GM12878 (cell line): ENCODE results near the gene TMEM212. TPM values are rescaled to one million over a fixed set of nuclear protein-coding genes. Genes with fewer than 3 reads are reported as not detected.

Experiments used
- ATAC-seq: fragments of 200-7000 bp; cut with Tn5 transposase; 3 replicates; pipeline ENCODE4 v1.9.1; 2020; ENCODE audit warnings: mild to moderate bottlenecking, moderate library complexity
- BruUV-seq: library from RNA; stranded (reverse); fragments of 400-500 nt; replicated peaks from 2 replicates; lab custom pipeline; 2021; lab: Mats Ljungman, UMichigan
- CTCF ChIA-PET: fragments of 300-600 bp; sonication (Branson Sonifier 250); formaldehyde crosslinking; extraction: SDS; loops from one replicate; lab custom pipeline; 2021; ENCODE audit warnings: inconsistent platforms; lab: Yijun Ruan, JAX
- POLR2A ChIA-PET: fragments of 350-600 bp; formaldehyde crosslinking; extraction: SDS; loops from one replicate; lab custom pipeline; 2021; ENCODE audit warnings: inconsistent platforms; lab: Charles Lee
- RAD21 ChIA-PET: fragments of 300-600 bp; sonication (Branson Sonifier 250); formaldehyde crosslinking; loops from one replicate; lab custom pipeline; 2023; ENCODE audit warnings: antibody characterized with exemption; ENCODE audit not compliant: unreplicated experiment; lab: Charles Lee
- SMC1A ChIA-PET: fragments of 300-600 bp; sonication (Branson Sonifier 250); formaldehyde crosslinking; loops from one replicate; lab custom pipeline; 2023; ENCODE audit not compliant: unreplicated experiment, uncharacterized antibody; lab: Charles Lee
- DNase-seq: peaks from one replicate; pipeline ENCODE4 v3.0.0-alpha.2; 2011; ENCODE audit warnings: low read depth, low spot score
- FAIRE-seq: peaks from 3 replicates; lab custom pipeline; 2011; peaks lifted over from hg19 to GRCh38; lab: Jason Lieb, UNC
- H2AFZ ChIP-seq: 2 replicates; pipeline ENCODE4 v1.6.0; 2011; ENCODE audit warnings: low read depth, low read length, control low read depth; ENCODE audit not compliant: control insufficient read depth
- H3K27ac ChIP-seq: 2 replicates; pipeline ENCODE4 v1.5.1; 2011; ENCODE audit warnings: control low read depth; ENCODE audit not compliant: control insufficient read depth, insufficient read depth
- H3K27me3 ChIP-seq, 2 experiments: replicated peaks in 1 of 2; 2 replicates each; pipeline versions ENCODE4 v1.6.0 to v1.6.1; 2011; ENCODE audit warnings: low read length in 1 of 2; ENCODE audit not compliant: control insufficient read depth in 2 of 2, insufficient read depth in 2 of 2
- H3K36me3 ChIP-seq, 2 experiments: 2 replicates each; pipeline ENCODE4 v1.5.1; 2011; ENCODE audit warnings: low read length in 1 of 2; ENCODE audit not compliant: control insufficient read depth in 2 of 2, insufficient read depth in 2 of 2
- H3K4me1 ChIP-seq: 2 replicates; pipeline ENCODE4 v1.6.1; 2011; ENCODE audit warnings: mild to moderate bottlenecking, low read length, moderate library complexity, mixed read lengths; ENCODE audit not compliant: control insufficient read depth, insufficient read depth
- H3K4me2 ChIP-seq: 2 replicates; pipeline ENCODE4 v1.6.0; 2011; ENCODE audit warnings: control low read depth; ENCODE audit not compliant: control insufficient read depth, insufficient read depth
- H3K4me3 ChIP-seq: fragments of 200-600 bp; sonication (generic); 2 replicates; pipeline ENCODE4 v1.5.1; 2016
- H3K79me2 ChIP-seq: 2 replicates; pipeline ENCODE4 v1.6.0; 2011; ENCODE audit warnings: low read length; ENCODE audit not compliant: control insufficient read depth, insufficient read depth
- H3K9ac ChIP-seq: 2 replicates; pipeline ENCODE4 v1.8.0; 2011; ENCODE audit warnings: low read length, control low read depth, mixed read lengths; ENCODE audit not compliant: control insufficient read depth, insufficient read depth
- H3K9me3 ChIP-seq: replicated peaks from 3 replicates; pipeline ENCODE4 v1.5.1; 2011; ENCODE audit warnings: mild to moderate bottlenecking, low read length; ENCODE audit not compliant: control insufficient read depth, insufficient read depth
- H4K20me1 ChIP-seq: 2 replicates; pipeline ENCODE4 v1.6.0; 2011; ENCODE audit not compliant: control insufficient read depth, insufficient read depth
- CBX3 ChIP-seq: fragments of 200-600 bp; sonication (generic); IDR thresholded peaks from 2 replicates; pipeline ENCODE4 v1.6.1; 2016; ENCODE audit warnings: low read depth, borderline replicate concordance
- CREM ChIP-seq: IDR thresholded peaks from 2 replicates; pipeline ENCODE4 v1.6.1; 2014; ENCODE audit warnings: antibody characterized with exemption, low read depth
- SUZ12 ChIP-seq: fragments of 200-600 bp; sonication (generic); IDR thresholded peaks from one replicate; pipeline ENCODE4 v1.6.1; 2018; ENCODE audit warnings: antibody characterized with exemption, mild to moderate bottlenecking; ENCODE audit not compliant: unreplicated experiment
- ZNF384 ChIP-seq: IDR thresholded peaks from 2 replicates; pipeline ENCODE4 v1.6.1; 2012; ENCODE audit warnings: low read depth, mild to moderate bottlenecking, low read length, improper control_type of control experiment, borderline replicate concordance
- in situ Hi-C: fragments of 300-500 bp; cut with MboI; formaldehyde crosslinking; loops from 9 replicates; pipeline ENCODE4 v1.14.3; 2018; ENCODE audit warnings: mixed read lengths
- intact Hi-C: fragments of 100-400 bp; cut with micrococcal nuclease; formaldehyde crosslinking; loops from one replicate; pipeline ENCODE4 v1.14.2; 2022; ENCODE audit not compliant: unreplicated experiment
- polyA plus RNA-seq, 11 experiments: library from polyadenylated mRNA; depleted of rRNA in 4 of 11; unstranded in 6 of 11; stranded (reverse) in 5 of 11; fragments of >200 nt; fragmentation: Nextera tagmentation in 4 of 11; fragmentation: Illumina TruSeq in 1 of 11; extraction: Ambion mirVana in 4 of 11; extraction: Trizol in 1 of 11; gene quantifications; 1 replicate in 1 of 11; 2 replicates in 10 of 11; pipeline versions ENCODE4 v1.2.1 to v1.2.3, GENCODE V29; 2011 to 2016; ENCODE audit warnings: inconsistent platforms in 2 of 11, missing spikeins in 2 of 11, low read depth in 1 of 11
- total RNA-seq, 4 experiments: library from RNA; depleted of rRNA in 3 of 4; stranded (reverse); fragments of >200 nt in 3 of 4; fragmentation: Illumina TruSeq in 1 of 4; extraction: Trizol in 1 of 4; gene quantifications; 2 replicates each; pipeline versions ENCODE4 v1.2.1 to v1.2.3, GENCODE V29; 2013 to 2021
- TF ChIP-seq, protein P1 (sequence below): fragments of 450-650 bp; IDR thresholded peaks from 2 replicates; pipeline ENCODE4 v1.6.1; 2014; ENCODE audit warnings: mild to moderate bottlenecking
- TF ChIP-seq, protein P2 (sequence below): fragments of 450-650 bp; formaldehyde crosslinking; IDR thresholded peaks from 2 replicates; pipeline ENCODE4 v1.4.0; 2022; ENCODE audit warnings: mild to moderate bottlenecking, moderate library complexity

Gene TMEM212
- total and polyA plus RNA-seq, 10 of the 15 experiments (the other 5 are each of a cell fraction or from before 2014, with no cell fraction given): not detected

DNA sequence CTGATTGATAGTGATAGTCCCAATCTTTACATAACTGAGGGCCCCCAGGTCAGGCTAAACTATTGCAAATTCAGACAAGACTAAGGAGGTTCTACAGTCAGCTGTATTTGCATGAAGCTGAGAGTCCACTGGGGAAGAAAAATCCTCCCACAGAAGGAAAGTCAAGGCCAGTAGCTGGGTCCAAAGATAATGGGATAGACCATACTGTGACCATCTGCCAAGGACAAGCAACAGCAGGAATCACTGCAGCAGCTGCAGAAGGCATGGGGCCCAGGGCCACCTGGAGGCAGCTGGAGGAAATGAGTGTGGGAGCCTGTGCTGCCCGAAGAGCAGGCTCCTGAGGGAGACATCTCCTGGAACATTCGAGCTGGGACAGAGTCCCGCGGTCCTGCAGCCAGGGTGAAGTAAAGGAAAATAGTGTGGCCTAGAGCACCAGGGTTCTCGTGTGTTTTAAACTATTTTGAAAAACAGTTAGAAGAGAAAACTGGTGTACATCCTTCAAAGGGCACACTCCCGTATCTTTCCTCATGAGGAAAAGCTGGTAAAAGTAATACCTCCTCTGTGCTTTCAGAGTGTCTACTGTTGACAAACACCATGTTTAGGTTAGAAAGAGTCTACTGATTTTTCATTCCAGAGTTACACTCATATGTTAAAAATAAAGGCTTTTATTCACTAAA, 13.2 kb upstream of the TMEM212 start (continued):
- TF ChIP-seq, protein P1, sequence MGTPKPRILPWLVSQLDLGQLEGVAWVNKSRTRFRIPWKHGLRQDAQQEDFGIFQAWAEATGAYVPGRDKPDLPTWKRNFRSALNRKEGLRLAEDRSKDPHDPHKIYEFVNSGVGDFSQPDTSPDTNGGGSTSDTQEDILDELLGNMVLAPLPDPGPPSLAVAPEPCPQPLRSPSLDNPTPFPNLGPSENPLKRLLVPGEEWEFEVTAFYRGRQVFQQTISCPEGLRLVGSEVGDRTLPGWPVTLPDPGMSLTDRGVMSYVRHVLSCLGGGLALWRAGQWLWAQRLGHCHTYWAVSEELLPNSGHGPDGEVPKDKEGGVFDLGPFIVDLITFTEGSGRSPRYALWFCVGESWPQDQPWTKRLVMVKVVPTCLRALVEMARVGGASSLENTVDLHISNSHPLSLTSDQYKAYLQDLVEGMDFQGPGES: no peak
- TF ChIP-seq CREM (no peak), CBX3 (no peak), SUZ12 (no peak)
- TF ChIP-seq, protein P2, sequence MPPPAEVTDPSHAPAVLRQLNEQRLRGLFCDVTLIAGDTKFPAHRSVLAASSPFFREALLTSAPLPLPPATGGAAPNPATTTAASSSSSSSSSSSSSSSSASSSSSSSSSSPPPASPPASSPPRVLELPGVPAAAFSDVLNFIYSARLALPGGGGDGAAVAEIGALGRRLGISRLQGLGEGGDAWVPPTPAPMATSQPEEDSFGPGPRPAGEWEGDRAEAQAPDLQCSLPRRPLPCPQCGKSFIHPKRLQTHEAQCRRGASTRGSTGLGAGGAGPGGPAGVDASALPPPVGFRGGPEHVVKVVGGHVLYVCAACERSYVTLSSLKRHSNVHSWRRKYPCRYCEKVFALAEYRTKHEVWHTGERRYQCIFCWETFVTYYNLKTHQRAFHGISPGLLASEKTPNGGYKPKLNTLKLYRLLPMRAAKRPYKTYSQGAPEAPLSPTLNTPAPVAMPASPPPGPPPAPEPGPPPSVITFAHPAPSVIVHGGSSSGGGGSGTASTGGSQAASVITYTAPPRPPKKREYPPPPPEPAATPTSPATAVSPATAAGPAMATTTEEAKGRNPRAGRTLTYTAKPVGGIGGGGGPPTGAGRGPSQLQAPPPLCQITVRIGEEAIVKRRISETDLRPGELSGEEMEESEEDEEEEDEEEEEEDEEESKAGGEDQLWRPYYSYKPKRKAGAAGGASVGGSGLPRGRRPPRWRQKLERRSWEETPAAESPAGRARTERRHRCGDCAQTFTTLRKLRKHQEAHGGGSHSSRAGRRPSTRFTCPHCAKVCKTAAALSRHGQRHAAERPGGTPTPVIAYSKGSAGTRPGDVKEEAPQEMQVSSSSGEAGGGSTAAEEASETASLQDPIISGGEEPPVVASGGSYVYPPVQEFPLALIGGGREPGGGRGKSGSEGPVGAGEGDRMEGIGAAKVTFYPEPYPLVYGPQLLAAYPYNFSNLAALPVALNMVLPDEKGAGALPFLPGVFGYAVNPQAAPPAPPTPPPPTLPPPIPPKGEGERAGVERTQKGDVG (CRISPR knock-in tag): no peak

DNA sequence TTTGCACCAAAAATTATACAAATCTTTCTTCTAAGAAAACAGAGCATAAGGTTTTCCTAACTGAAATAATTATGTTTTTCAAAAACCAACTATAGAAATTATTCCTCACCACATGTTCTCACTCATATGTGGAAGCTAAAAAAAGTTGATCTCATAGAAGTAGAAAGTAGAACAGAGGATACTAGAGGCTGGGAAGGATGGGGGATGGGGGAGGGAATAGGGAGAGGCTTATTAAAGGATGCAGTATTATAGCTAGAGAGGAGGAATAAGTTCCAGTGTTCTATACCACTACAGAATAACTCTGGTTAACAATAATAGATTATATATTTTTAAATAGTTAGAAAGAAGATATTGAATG, 12.7 kb upstream of the TMEM212 start:
- RAD21 ChIA-PET: interaction anchor here (0.7 to 13.1 kb wide), 29 partner anchors 9 to 511 kb away, joined by 3 to 333 read pairs (median 6); partner anchors contain the start of gene PLD1
- no peaks in the 10 kb centered on the region for H3K9me3 ChIP-seq
- no peak overlapping the region for H3K9ac ChIP-seq
- BruUV-seq: no TSS peak
- in situ Hi-C loops (no loop called here), intact Hi-C loops (loop anchor here (1.0 to 10.0 kb wide), 6 partner anchors 14 to 786 kb away; no protein-coding TSS in a partner anchor)
- no peak for DNase-seq
- H3K79me2 ChIP-seq: no peaks in the 10 kb centered on the region
- no peak overlapping the region for H3K4me3 ChIP-seq
- ATAC-seq: no peak
- H3K36me3 ChIP-seq: no peaks in the 10 kb centered on the region
- no peak overlapping the region for H3K27ac ChIP-seq
- no peak for FAIRE-seq
- H3K27me3 ChIP-seq: no peaks in the 10 kb centered on the region; a peak in 1 of 4 replicates
- no peaks in the 10 kb centered on the region for H4K20me1 ChIP-seq
- H2AFZ ChIP-seq: no peak overlapping the region
- CTCF ChIA-PET: interaction anchor here (0.6 to 11.8 kb wide), 44 partner anchors 9 to 963 kb away, joined by 3 to 274 read pairs (median 6); partner anchors contain the start of gene PLD1
- H3K4me1 ChIP-seq: no peaks in the 10 kb centered on the region
- SMC1A ChIA-PET: interaction anchor here (0.8 to 8.9 kb wide), 37 partner anchors 9 to 264 kb away, joined by 3 to 154 read pairs (median 9); partner anchors contain the start of gene PLD1
- H3K4me2 ChIP-seq: no peak overlapping the region
- no peak for TF ChIP-seq ZNF384
- POLR2A ChIA-PET: interaction anchor here (0.5 to 4.1 kb wide), 12 partner anchors 13 to 185 kb away, joined by 3 to 26 read pairs (median 18); partner anchors contain the start of gene PLD1
